HG03095 (cell line): ENCODE results near the gene GRID2IP.
A peak's percentile ranks its signal among the peaks of the same experiment; 100 is the strongest.
"Not testable (repeated sequence)": the region's sequence is repeated elsewhere in the genome, so short reads cannot be mapped to it uniquely, and the experiment has no call there.

Experiments
- ATAC-seq: cut with Tn5 transposase; IDR thresholded peaks from one replicate; pipeline ENCODE4 v1.9.1; 2021; ENCODE audit warnings: moderate library complexity; ENCODE audit not compliant: unreplicated experiment

Gene GRID2IP

GRCh38 chr7:6551016-6551511 is at the start of gene GRID2IP:
GRID2IP (minus strand) TSS chr7:6551461; CDS start chr7:6551436, 25 bp downstream.
- ATAC-seq, result no peak

DNA sequence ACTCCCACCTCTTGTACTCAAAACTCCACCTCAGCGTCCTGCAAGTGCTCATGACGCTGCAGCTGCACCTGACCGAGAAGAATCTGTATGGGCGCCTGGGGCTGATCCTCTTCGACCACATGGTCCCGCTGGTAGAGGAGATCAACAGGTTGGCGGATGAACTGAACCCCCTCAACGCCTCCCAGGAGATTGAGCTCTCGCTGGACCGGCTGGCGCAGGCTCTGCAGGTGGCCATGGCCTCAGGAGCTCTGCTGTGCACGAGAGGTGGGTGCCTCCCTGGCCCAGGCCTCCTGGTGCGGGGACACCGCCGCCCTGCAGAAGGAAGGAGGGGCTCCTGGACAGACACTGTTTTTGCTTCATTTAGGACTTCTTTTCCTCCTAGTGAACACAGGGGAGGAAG is 48.8 kb upstream of the GRID2IP start:
- no peak for ATAC-seq

DNA sequence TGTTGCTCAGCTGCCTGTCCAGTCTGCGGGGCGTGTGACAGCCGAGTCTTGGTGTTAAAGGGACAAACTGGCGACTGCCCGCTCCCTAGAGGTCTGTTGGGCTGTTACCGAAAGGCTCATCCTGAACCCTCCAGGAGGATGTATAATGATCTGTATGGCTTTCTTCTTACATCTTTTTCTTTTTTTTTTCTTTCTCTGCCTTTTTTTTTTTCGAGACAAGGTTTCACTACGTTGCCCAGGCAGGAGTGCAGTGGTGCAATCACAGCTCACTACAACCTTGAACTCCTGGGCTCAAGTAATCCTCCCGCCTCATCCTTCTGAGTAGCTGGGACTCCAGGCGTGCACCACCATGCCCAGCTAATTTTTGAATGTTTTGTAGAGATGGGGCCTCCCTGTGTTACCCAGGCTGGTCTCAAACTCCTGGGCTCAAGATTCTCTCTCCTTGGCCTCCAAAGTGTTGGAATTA is 39.4 kb upstream of the GRID2IP start:
- peak; percentile 20 for ATAC-seq

DNA sequence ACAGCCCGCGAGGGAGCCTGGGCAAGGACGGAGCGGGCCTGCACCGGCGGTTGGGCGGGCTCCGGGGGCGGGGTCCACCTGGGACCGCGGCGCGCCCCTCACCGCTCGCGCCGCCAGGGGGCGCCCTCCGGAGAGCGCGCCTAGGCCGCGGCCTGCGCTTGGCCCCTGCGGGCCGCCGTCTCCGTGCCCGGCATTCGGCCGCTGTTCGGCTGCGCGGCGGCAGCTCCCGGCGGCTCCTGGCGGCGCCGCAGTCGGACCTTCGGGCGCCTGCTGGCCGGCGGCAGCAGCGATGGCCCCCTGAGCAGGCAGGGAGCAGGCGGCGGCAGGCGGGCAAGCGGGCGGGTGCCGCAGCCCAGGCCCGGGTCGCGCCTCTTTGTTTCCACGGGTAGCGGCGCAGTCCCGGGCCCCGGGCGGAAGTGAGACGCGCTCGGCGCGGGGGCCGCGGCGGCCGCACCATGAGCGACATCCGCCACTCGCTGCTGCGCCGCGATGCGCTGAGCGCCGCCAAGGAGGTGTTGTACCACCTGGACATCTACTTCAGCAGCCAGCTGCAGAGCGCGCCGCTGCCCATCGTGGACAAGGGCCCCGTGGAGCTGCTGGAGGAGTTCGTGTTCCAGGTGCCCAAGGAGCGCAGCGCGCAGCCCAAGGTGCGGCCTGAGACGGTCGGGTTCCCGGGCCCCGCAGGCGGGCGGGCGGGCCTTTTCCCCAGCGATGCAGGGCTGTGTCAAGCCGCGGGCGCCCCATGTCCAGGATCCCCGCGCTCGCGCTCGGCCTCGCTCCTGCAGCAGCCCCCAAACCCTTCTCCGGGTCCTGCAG is 38.8 kb upstream of the GRID2IP start, which contains the start of gene INTS15:
TSS of gene INTS15 (plus strand) at position 193 of the 816 bp plus-strand sequence. CDS start at position 456, 263 bp downstream.
- peak; percentile 80 for ATAC-seq

- ATAC-seq, result no peak
Observed at GRCh38 chr7:6589151-6589828, 38.0 kb upstream of the GRID2IP start.

- no peak for ATAC-seq
Observed at GRCh38 chr7:6588566-6588965, 37.3 kb upstream of the GRID2IP start.

DNA sequence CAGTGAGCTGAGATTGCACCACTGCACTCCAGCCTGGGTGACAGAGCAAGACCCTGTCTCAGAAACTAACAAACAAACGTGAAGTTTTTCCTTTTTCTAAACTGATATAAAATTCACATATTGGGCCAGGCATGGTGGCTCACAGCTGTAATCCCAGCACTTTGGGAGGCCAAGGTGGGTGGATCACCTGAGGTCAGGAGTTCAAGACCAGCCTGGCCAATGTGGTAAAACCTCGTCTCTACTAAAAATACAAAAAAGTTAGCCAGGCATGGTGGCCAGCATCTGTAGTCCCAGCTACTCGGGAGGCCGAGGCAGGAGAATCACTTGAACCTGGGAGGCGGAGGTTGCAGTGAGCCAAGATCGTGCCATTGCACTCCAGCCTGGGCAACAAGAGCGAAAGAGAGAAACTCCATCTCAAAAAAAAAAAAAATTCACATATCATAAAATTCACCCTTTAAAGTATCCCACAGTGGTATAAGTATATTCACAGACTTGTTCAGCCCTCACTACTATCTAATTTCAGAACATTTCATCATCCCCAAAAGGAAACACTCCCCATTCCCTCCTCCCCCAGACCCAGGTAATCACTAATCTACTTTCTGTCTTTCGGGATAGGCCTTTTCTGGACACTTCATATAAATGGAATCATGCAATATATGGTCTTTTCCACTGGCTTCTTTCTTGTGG is 34.6 kb upstream of the GRID2IP start:
- not testable (repeated sequence) for ATAC-seq

- no peak for ATAC-seq
Observed at GRCh38 chr7:6579446-6579845, 28.2 kb upstream of the GRID2IP start.

DNA sequence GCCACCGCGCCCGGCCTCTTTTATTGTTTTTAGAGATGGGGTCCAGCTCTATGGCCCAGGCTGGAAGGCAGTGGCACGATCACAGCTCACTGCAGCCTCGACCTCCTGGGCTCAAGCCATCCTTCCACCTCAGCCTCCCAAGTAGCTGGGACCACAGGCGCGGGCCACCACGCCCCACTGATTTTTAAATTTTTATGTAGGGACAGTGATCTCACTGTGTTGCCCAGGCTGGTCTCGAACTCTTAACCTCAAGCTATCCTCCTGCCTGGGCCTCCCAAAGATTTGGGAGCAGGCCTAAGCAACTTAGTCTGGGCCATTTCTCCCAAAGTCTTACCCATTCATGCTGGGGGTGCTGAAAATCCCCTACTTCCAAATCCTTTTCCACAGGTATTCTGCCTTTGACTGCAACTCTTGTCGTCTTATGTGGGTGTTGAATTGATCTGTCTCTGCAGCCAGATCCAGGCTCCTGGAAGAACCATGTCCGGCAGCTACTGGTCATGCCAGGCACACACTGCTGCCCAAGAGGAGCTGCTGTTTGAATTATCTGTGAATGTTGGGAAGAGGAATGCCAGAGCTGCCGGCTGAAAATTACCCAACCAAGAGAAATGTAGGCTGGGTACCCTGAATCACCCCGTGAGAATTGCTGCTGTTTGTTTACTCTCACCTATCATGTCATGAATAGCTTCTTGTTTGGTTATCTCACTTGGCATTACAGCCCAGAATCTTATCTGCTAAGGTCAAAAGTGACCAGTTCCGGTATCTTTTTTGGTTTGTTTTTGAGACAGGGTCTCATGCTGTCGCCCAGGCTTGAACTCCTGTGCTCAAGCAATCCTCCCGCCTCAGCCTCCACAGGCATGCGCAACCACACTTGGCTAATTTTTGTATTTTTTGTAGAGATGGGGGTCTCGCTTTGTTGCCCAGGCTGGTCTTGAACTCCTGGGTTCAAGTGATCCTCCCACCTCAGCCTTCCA is 27.1 kb upstream of the GRID2IP start:
- no peak for ATAC-seq

GRCh38 chr7:6577369-6578113 is 26.3 kb upstream of the GRID2IP start, which contains the start of gene ZDHHC4:
ZDHHC4 (plus strand) TSS chr7:6577454; CDS start chr7:6580562, 3,108 bp downstream.
- ATAC-seq, result peak; percentile 97

- not testable (repeated sequence) for ATAC-seq
Observed at GRCh38 chr7:6576867-6577368, 25.7 kb upstream of the GRID2IP start.

GRCh38 chr7:6576024-6576866 is 25.0 kb upstream of the GRID2IP start:
- ATAC-seq, result no peak

DNA sequence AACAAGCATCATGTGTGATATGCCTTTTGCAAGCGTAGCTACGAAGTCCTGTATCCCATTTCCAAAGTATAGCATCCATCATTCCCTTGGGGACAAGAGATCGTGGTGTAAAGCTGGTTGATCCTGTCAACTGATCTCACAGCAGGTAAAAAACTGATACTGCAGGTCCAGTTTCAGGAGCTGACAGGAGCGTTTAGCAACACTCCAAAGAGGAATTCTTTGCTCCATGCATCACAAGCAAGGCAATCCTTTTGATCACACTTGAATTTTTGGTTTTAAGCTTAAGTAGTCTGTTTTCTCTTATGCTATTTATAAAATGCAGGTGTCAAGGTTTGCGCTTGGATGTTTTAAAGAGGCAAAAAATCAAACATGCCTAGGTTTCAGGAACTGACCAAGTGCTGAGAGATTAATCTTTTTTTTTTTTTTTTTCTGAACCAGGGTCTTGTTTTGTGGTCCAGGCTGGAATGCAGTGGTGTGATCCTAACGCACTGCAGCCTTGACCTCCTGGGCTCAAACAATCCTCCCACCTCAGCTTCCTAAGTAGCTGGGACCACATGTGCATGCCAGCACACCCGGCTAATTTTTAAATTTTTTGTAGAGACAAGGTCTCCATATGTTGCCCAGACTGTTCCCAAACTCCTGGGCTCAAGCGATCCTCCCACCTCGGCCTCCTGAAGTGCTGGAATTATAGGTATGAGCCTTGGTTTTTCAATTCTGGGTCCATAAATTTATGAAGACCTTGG is 24.2 kb upstream of the GRID2IP start:
- ATAC-seq, result no peak

GRCh38 chr7:6571160-6571779 is 20.0 kb upstream of the GRID2IP start:
- ATAC-seq, result no peak

GRCh38 chr7:6567886-6568285 is 16.6 kb upstream of the GRID2IP start:
- ATAC-seq, result no peak

- ATAC-seq, result no peak
Observed at GRCh38 chr7:6565655-6566054, 14.4 kb upstream of the GRID2IP start.
